PFSK-1 (cell line): ENCODE results near the gene DNAJC5.

Experiments used
- FOXP2 ChIP-seq: optimal IDR thresholded peaks from 2 replicates; pipeline ENCODE3; 2011; ENCODE audit warnings: borderline replicate concordance, control low read depth, inconsistent platforms; ENCODE audit not compliant: insufficient read depth; ENCODE audit errors: extremely low read length, extremely low read depth
- POLR2AphosphoS5 ChIP-seq: IDR thresholded peaks from 2 replicates; pipeline ENCODE4 v1.6.1; 2012; ENCODE audit warnings: low read depth, mild to moderate bottlenecking, control low read depth, low read length, moderate library complexity
- SIN3A ChIP-seq: IDR thresholded peaks from 2 replicates; pipeline ENCODE4 v1.6.1; 2012; ENCODE audit warnings: mild to moderate bottlenecking, low read length, moderate library complexity, borderline replicate concordance; ENCODE audit not compliant: insufficient read depth

GRCh38 chr20:63923651-63924050 is 28.7 kb downstream of the DNAJC5 start:
- TF ChIP-seq POLR2AphosphoS5 = no peak
- TF ChIP-seq SIN3A = no peak
- TF ChIP-seq FOXP2 = no peak
